DOHH2 (cell line): ENCODE data around the gene EMILIN3.
"Not testable (repeated sequence)": the region's sequence is repeated elsewhere in the genome, so short reads cannot be mapped to it uniquely, and the experiment has no call there.

Experiments
- H3F3A ChIP-seq: fragments of 200-600 bp; sonication (generic), shearing (Covaris generic); 2 replicates; pipeline ENCODE4 v1.6.0; 2016; ENCODE audit warnings: antibody characterized with exemption, mild to moderate bottlenecking; ENCODE audit not compliant: control insufficient read depth, insufficient read depth
- H3K27ac ChIP-seq: fragments of 200-600 bp; sonication (generic); 2 replicates; pipeline ENCODE4 v1.5.1; 2014; ENCODE audit warnings: low read depth, mild to moderate bottlenecking, low read length, moderate library complexity
- H3K27me3 ChIP-seq: fragments of 200-600 bp; sonication (generic); 2 replicates; pipeline ENCODE4 v1.6.1; 2014; ENCODE audit warnings: mild to moderate bottlenecking, low read length, mixed read lengths; ENCODE audit not compliant: control insufficient read depth
- H3K36me3 ChIP-seq: fragments of 200-600 bp; sonication (generic); 2 replicates; pipeline ENCODE4 v1.6.1; 2014; ENCODE audit warnings: mild to moderate bottlenecking, low read length, moderate library complexity, mixed read lengths; ENCODE audit not compliant: control insufficient read depth
- H3K4me1 ChIP-seq: fragments of 200-600 bp; sonication (generic); 2 replicates; pipeline ENCODE4 v1.6.1; 2014; ENCODE audit warnings: mild to moderate bottlenecking, low read length, mixed read lengths; ENCODE audit not compliant: control insufficient read depth
- H3K4me2 ChIP-seq: fragments of 200-600 bp; sonication (generic); 2 replicates; pipeline ENCODE4 v1.6.0; 2014; ENCODE audit warnings: mild to moderate bottlenecking, low read length, moderate library complexity
- H3K4me3 ChIP-seq: fragments of 200-600 bp; sonication (generic); 2 replicates; pipeline ENCODE4 v1.5.1; 2014; ENCODE audit warnings: mild to moderate bottlenecking, low read length, mixed read lengths
- H3K79me2 ChIP-seq: fragments of 200-600 bp; sonication (generic); 2 replicates; pipeline ENCODE4 v1.6.1; 2014; ENCODE audit warnings: mild to moderate bottlenecking, low read length, mixed read lengths; ENCODE audit not compliant: control insufficient read depth
- H3K9me2 ChIP-seq: fragments of 200-600 bp; sonication (generic); replicated peaks from 2 replicates; pipeline ENCODE4 v1.6.1; 2014; ENCODE audit warnings: mild to moderate bottlenecking, low read length, mixed read lengths; ENCODE audit not compliant: control insufficient read depth
- H3K9me3 ChIP-seq: fragments of 200-600 bp; sonication (generic); 2 replicates; pipeline ENCODE4 v1.6.1; 2014; ENCODE audit warnings: antibody characterized with exemption, low read length, mixed read lengths; ENCODE audit not compliant: control insufficient read depth, insufficient read depth
- H4K20me1 ChIP-seq: fragments of 200-600 bp; sonication (generic); 2 replicates; pipeline ENCODE4 v1.6.0; 2014; ENCODE audit warnings: low read depth, mild to moderate bottlenecking, antibody characterized with exemption, low read length, moderate library complexity; ENCODE audit not compliant: control insufficient read depth, insufficient read depth
- EZH2phosphoT487 ChIP-seq: fragments of 200-600 bp; sonication (generic); IDR thresholded peaks from 2 replicates; pipeline ENCODE4 v1.6.1; 2017; ENCODE audit warnings: borderline replicate concordance, mild to moderate bottlenecking, antibody characterized with exemption, low read length, moderate library complexity, mixed read lengths
- TF ChIP-seq, protein P1 (sequence below): fragments of 200-600 bp; sonication (generic); IDR thresholded peaks from one replicate; pipeline ENCODE4 v1.5.1; 2014; ENCODE audit warnings: antibody characterized with exemption, mild to moderate bottlenecking, low read depth, low read length; ENCODE audit not compliant: poor library complexity, severe bottlenecking

The EMILIN3 gene

GRCh38 chr20:41316051-41316450, 50.6 kb downstream of the EMILIN3 start:
- H3K27ac ChIP-seq, result no peak overlapping the region

GRCh38 chr20:41314386-41314785, 52.2 kb downstream of the EMILIN3 start:
- H3F3A ChIP-seq, result peaks cover 5% of the 10 kb centered on the region
- no peaks in the 10 kb centered on the region for H3K27me3 ChIP-seq
- no peak overlapping the region for H3K4me2 ChIP-seq
- H3K4me3 ChIP-seq, result no peak overlapping the region
- H3K36me3 ChIP-seq, result peaks cover 5% of the 10 kb centered on the region
- H3K9me2 ChIP-seq, result no peaks in the 10 kb centered on the region
- no peaks in the 10 kb centered on the region for H4K20me1 ChIP-seq
- H3K27ac ChIP-seq, result no peak overlapping the region
- no peaks in the 10 kb centered on the region for H3K9me3 ChIP-seq
- TF ChIP-seq EZH2phosphoT487, result no peak
- TF ChIP-seq, protein P1, sequence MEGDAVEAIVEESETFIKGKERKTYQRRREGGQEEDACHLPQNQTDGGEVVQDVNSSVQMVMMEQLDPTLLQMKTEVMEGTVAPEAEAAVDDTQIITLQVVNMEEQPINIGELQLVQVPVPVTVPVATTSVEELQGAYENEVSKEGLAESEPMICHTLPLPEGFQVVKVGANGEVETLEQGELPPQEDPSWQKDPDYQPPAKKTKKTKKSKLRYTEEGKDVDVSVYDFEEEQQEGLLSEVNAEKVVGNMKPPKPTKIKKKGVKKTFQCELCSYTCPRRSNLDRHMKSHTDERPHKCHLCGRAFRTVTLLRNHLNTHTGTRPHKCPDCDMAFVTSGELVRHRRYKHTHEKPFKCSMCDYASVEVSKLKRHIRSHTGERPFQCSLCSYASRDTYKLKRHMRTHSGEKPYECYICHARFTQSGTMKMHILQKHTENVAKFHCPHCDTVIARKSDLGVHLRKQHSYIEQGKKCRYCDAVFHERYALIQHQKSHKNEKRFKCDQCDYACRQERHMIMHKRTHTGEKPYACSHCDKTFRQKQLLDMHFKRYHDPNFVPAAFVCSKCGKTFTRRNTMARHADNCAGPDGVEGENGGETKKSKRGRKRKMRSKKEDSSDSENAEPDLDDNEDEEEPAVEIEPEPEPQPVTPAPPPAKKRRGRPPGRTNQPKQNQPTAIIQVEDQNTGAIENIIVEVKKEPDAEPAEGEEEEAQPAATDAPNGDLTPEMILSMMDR, result no peak
- H3K79me2 ChIP-seq, result peaks cover 51% of the 10 kb centered on the region
- H3K4me1 ChIP-seq, result peaks cover 22% of the 10 kb centered on the region

More at GRCh38 chr20:41316051-41316450, 50.6 kb downstream of the EMILIN3 start:
- Histone ChIP-seq H3K79me2 (peaks cover 46% of the 10 kb centered on the region), H3K36me3 (peaks cover 5% of the 10 kb centered on the region), H3K4me2 (peak overlapping the region; percentile 98), H3K27me3 (no peaks in the 10 kb centered on the region), H4K20me1 (no peaks in the 10 kb centered on the region), H3K9me2 (no peaks in the 10 kb centered on the region), H3K4me3 (peak overlapping the region; percentile 91), H3K4me1 (peaks cover 22% of the 10 kb centered on the region), H3F3A (peaks cover 5% of the 10 kb centered on the region), H3K9me3 (no peaks in the 10 kb centered on the region)
- TF ChIP-seq, protein P1, result no peak
- TF ChIP-seq EZH2phosphoT487, result no peak

DNA sequence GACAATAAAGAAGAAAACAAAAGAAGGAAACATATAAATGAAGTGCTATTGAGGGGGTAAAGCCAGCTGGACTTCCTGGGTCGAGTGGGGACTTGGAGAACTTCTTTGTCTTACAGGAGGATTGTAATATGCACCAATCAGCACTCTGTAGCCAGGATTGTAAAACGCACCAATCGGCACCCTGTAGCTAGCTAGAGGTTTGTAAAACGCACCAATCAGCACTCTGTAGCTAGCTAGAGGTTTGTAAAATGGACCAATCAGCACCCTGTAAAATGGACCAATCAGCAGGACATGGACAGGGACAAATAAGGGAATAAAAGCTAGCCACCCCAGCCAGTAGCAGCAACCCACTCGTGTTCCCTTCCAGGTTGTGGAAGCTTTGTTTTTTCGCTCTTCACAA, 54.6 kb downstream of the EMILIN3 start:
- H3K9me2 ChIP-seq, H3K4me2 ChIP-seq, H3K9me3 ChIP-seq, H3K27ac ChIP-seq, H3K27me3 ChIP-seq, H3K36me3 ChIP-seq, H3K4me3 ChIP-seq, H4K20me1 ChIP-seq, H3F3A ChIP-seq: not testable (repeated sequence)
- Histone ChIP-seq H3K4me1 (peaks cover 36% of the 10 kb centered on the region), H3K79me2 (peaks cover 63% of the 10 kb centered on the region)
